GM18508 (cell line): ENCODE measurements around the gene DIS3L2.

ENCODE experiments used
- ATAC-seq: cut with Tn5 transposase; IDR thresholded peaks from one replicate; pipeline ENCODE4 v1.9.1; 2021; ENCODE audit warnings: moderate number of reproducible peaks; ENCODE audit not compliant: insufficient read depth, unreplicated experiment

The DIS3L2 gene

DNA sequence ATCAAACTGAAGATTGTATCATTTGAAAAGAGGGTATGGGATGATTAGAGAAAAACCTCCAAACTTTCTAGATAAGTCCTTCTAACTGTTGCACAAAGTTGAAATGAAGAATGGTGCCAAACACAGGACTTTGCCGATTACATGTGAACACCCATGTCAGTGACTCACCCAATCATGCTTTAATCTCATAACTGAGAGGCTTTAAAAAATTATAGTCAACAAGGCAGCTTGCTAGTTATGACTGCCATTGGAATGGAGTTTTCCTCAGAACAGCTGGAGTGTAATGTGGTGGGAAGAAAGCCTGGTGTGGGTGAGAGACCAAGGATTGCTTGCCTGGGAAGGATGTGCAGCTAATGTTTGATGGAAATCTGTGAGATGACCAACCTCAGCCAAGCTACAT lies 318.8 kb downstream of the DIS3L2 start:
- ATAC-seq, result no peak

DNA sequence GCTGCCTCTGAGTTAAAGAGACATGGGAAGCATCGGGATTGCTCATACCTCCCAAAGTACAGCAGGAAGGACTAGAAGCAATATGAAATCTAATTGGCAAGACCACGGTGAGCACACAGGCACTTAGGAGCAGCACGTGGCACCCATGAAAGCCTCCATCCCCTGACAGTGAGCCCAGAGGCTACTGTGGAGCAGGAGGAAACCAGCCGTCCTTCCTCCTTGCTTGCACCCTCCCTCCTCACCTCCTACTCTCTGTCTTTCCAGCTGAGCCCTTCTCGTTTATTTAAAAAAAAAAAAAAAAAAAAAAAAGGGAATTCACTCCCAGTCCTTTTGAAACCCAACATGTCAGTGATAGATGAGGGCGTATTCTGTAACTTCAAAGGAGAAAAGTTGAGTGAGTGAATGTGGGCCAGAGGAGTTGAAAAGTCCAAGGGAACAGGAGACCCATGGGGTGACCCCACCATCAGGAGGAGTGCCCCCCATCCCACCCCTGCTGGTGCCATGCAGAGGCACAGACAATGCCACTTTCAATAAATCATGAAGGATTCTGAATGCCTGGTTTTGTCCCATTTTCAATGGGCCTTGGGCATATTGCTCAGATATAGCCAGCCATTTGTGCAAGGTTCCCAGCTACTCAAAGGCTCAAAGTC lies 320.5 kb downstream of the DIS3L2 start:
- no peak for ATAC-seq

DNA sequence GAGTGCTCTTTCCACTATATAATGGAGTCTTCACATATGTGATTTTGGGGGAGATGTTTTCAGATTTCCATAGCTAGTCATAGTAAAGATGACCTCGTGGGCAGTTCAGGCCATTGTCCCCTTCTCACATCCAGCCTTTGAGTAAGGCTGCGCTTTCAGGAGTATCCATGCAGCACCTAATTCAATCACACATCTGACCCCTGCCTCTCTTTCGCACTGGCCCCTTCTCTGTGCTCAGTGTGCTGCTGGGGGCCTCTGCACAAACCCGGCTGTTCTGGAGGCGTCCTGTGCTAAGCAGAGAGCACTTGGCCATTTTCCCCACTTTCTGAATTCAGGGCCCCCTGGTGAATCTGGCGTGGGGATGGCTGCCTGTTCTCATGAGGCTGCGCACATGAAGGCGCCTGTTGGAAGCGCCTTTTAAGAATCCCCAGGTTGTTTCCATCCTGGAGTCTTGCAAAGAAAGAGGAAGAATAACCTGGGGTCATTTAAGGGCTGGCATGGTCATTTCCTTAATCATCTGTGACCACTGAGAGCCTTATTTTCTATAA lies 321.1 kb downstream of the DIS3L2 start:
- ATAC-seq, result no peak

DNA sequence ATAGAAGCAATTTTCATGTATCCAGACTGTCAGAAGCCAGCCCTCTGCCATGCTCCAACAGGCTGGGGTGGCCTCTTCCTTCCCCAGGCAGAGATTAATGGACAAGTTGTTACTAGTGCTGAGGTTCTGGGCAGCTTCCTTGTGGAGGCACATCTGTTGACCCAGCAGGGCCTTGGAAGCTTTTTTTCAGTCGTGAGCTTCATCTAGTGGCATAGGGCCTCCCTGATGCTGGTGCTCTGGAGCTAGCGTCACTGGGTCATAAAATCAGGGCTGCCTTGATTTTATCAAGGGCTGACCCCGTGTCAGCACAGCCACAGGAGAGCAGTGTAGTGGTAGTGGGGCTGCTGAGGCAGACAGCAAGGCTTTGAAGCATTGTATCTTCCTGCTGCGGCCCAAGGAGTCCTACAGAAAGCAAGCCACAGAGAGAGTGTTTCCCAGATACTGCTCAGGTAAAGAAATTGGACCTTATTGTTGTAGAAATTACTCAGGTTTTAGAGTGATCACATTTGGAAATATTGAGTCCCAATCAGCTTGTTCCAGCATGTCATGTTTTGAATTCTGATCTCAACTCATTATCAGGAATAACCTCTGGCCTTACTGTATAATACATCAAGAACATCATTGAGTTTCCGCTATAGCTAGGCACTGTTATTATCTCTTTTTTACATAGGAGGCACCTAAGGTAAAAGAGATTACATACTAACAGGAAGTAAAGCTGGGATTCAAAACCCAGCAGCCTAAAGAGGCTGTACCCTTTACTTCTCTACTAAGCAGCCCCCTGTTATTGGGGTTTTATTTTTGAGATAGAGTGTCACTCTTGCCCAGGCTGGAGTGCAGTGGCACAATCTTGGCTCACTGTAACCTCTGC lies 324.7 kb downstream of the DIS3L2 start:
- no peak for ATAC-seq

DNA sequence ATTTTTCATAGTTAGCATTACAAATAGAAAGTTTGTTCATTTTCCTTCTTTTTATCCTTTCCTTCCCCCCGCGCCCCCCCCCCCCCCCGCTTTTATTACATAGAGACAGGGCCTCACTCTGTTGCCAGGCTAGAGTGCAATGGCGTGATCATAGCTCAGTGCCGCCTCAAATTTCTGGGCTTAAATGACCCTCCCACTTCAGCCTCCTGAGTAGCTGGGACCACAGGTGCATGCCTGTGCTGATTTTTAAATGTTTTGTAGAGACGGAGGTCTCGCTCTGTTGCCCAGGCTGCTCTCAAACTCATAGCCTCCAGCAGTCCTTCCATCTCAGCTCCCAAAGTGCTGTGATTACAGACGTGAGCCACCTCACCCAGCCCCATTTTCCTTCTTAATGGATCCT lies 325.8 kb downstream of the DIS3L2 start:
- ATAC-seq, result no peak

DNA sequence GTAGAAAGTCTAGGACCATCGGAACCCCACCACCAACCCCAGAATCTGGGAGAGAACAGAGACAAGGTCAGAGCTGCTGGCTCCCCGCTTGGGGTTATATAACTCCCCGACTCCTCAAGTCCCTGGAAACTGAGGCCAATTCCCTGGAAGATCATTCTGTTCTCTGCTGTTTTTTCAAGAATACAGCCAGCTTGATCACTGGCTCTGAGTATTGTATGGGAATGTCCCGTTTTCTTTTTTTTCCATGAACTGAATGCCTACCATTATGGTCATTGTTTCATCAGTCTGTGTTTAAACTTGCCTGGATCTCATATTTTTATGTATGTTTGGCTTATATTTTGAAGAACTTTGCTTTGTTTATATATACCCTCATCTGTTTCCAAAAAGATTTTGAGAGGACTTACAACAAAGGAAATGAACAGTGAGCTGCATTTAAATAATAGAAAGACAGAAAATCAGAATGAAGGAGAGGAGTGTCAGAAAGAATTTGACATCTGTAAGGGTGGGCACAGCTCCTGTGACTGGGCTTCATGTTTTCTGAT lies 327.0 kb downstream of the DIS3L2 start:
- no peak for ATAC-seq

DNA sequence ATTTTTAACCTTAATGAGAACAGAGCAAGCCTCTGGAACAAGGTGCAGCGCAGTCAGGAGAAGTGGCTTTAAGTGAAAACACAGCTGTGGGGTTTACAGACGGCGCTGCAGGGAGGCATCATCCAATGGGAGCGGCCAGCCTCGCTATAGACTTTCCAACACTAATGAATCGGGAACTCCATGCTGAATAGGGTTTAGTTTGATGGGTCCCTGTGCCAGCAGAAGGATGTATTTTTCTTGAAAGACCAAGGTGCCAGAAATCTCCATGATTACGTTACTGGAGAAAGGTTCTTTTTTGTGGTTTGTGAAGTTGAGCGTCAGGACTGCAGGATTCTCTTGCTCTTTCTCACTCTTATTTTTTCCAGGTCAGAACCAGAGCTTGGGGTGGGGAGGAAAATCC lies 329.2 kb downstream of the DIS3L2 start:
- no peak for ATAC-seq

DNA sequence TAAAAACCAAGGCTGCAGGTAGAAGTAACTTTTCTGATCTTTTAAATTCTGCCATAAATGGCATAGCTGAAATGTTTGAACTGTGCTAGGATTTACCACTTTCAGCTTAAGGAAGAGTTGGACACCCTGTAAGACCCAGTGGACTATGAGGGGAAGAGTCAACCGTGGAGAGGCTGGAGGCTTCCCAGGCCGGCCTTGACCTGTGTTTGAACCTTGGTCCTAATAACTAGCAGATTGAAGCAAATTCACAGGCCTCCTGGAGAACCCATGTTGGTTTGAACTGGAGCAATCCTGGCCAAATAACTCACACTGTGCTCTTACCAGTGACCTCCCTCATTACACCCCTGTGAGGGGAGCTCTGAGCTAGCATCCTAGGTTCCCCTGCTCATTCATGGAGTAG lies 329.8 kb downstream of the DIS3L2 start:
- ATAC-seq, result no peak

DNA sequence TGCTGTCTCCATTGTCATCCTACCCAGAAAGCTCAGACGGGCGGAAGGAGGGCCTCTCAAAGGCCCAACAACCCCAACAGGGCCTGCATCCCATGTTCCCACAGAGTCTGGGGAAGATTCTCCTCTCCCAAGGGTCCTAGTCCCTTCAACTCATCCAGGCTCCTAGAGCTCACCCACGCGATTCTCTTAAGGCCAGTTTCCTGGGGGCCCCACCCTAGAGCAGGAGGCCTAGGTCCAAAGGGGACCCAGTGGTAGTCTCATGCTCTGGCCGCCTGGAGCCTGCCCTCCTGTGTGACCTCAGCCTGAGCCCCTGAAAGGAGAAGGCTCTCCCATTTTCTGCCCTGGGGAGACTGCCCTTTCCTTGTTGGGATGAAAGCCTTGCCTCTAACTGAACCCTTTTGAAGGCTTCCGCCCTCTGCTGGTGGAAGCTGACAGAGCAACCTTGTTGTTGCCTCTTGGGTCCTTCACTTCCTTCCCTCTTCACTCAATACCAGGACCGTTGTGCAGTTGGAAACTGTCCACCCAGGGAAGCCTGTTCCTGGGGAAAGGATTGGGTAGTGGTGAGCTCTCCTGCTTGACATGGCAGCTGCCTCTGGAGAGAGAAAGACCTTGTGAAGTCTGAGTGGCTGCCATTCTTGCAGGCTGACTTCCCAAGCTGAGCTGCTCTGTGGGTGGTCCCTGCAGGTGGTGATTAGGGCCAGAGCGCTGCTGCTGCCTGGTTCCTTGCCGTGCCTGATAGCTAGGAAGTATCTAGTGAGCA lies 331.1 kb downstream of the DIS3L2 start:
- ATAC-seq, result no peak

DNA sequence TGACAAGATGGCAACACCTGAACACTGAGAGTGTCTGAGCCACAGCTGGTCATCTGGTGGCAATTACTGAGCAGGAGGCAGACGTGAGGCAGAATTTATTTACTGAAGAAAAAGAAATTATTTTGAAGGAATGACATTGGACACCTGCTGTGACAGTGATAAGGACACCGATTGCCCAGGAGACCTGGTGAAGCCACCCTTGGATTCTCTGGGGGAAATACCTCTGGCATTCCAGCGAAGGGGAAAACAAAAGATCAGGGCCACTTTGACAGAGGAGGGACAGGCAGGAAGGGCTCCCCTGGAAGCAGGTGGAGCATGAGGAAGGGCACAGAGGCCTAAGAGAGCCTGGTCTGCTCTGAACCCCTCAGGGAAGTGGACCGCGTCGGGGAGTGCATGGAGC lies 331.7 kb downstream of the DIS3L2 start:
- no peak for ATAC-seq

DNA sequence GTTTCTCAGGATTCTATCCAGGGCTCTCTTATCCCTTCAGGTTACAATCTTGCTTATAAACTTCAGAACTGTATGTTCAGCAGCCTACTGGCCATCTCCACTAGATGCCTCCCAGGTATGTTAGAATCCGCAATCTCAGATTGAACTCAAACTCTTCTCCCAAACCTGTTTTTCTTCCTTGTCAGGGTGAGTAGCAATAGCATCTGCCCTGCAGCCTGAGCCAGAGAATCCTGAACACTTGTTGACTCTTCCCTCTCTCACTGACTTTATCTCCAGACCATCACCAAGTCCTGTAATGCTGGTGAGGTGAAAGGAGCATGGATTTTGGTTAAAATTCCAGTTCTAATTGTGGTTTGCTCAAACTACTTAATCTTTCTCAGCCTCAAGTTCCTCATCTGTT lies 334.5 kb downstream of the DIS3L2 start:
- ATAC-seq, result no peak

DNA sequence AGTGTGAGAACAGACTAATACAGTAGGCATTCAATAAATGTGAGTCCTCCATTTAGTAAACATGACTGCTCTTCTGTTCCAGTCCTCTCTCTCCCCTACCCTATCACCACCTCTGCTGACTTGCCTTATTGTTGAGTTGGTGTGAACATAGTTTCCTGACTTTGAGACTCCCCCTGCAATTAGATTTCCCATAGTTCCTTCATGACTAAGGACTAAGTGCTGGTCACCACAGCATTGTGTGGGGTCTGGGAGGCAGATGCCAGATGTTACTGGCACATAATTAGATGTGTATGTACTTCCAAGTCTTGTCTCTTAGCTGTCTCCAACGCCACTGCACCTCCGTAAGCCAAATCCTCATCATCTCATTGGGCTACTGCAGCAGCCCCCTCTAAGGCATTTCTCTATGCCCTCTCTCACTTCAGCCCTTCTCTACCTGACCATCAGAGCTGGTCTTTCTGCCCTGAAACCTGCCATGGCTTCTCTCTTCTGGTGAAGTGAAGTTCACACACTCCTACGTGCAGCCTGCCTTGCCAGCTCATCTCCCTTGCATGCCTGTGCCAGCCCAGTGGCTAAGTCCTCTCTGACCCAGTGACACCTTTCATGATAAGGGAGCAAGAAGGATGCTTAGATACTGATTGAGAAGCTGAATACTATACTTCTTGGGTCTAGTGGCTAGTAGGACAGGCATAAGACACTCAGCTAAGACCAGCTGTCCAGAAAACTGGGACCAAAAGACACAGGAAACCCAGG lies 335.4 kb downstream of the DIS3L2 start:
- ATAC-seq, result no peak

DNA sequence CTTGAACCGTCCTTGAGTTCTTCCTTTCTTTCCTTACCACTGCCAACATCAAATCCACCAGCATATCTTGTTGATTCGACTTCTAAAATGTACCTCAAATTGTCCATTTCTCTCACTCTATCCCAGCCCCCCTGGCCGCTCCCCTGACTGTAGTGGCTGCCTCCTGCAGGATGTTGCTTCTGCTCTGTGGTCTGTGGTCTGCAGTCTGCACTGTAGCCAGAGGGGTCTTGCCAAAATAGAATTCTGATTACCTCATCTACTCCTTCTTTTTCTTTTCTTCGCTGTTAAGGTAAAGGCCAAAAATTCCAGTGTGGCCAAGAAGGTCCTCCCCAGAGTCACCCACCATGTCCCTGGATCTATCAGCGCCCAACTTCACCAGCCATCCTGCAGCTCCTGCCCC lies 337.6 kb downstream of the DIS3L2 start:
- no peak for ATAC-seq

DNA sequence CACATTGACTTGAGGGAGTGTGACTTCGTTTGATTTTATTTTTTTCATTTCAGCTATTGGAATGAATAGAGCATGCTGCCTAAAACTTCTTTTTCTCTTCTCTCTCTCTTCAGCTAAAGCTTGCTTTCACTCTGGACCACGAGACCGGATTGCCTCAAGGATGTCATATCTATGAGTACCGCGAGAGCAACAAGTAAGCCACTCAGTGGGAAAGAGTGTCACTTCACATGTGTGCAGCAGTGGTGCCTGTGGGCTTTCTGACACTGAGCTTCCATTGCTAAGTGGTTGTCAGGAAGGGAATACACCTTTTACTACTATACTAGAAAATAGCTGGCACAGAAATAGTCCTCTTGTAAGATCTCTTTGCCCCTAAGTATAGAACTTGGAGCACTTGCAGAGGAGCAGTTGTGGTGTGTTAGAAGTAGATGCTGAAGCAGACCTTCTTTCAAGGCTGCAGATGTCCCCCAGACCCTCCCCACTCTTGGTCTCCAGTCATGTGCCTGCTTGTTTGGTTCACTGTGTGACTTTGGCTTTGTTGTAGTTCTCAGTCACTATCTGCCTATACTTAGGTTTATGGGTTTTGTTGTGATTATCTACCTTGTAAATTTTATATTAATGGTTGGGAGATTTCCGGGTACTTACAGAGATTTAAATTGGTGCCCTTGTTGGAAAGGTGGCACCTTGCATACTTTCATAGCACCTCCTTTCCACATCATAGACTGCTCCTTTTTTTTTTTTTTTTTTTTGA lies 338.6 kb downstream of the DIS3L2 start:
- no peak for ATAC-seq

DNA sequence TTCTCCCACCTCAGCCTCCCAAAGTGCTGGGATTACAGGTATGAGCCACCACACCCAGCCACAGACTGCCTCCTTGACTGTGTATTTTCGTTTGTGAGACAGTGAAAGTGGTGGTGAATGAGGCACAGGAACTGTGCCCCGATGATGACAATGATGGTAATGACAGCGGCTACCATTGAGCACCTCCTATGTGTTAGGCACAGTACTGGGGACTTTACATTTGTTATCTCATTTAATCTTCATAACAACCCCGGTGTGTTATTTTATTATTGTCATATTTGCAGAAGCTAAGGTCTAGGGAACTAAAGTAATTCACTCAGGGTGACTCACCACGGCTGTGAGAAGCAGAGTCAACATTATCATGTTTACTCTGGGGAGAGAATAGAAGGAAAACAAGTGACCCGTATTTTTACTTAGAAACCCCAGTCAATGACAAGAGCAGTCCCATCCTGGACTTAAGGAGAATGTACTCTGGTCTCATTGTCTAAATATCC lies 339.4 kb downstream of the DIS3L2 start:
- ATAC-seq, result no peak

DNA sequence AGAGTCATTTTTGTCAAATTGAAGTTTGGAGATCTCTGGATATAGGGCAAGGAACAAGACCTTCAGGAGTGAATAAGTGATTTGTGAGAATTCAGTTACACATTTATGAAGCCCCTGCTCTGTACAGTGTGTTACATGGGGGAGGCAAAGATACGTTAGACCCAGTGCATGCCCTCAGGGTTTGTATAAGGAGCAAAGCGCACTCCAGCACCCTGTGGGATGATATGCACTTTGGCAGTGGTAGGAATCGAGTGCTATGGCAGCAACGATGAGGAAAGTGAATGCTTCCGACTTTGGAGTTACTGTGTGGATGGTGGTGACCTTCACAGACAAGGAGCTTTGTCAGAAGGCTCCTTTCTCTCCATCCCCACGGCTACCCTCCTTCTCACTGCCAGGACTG lies 342.7 kb downstream of the DIS3L2 start:
- ATAC-seq, result no peak

DNA sequence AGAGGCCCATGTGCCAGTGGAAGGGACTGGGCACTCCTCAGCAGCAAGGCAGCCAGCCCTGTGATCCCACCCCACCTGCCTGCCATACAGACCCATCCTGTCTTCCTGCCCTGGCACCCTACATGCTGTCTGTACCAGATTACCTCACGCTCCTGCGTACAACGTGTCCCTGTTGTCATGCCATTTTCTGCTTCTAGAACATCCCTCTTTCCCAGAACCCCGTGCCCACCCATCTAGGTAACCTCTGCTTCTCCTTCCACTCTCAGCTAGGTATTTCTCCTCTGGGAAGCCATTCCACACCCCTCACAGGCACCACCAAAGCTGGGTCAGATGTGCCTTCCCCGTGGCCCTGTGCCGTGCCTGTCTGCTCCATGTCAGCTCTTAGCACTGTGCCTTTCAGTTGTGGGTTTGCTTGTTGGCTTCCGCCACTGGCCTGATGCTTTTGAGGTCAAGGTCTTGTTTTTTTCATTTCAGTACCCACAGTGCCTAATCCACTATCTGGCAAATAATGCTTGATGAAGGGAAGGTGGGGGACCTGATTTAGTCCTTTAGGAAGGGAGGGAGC lies 345.3 kb downstream of the DIS3L2 start:
- ATAC-seq, result no peak

DNA sequence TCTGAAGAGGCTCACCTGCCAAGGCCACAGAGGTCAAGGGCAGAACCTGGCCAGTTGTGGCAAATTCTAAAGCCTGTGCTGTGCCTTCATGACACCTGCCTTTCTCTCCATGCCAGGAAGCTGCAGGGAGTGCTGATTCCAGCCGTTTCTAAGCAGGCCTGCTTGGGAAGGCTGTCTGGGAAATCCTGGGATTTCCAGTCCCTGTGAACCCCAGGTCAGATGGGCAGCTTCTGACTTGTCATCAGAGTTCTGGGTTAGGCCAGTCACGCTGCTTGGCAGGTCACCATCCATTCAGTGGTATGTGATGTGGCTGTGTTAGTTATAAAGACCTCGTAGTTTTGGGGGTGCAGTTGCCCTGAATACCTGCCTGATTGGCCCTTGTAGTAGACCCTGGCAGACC lies 346.3 kb downstream of the DIS3L2 start:
- ATAC-seq, result no peak

DNA sequence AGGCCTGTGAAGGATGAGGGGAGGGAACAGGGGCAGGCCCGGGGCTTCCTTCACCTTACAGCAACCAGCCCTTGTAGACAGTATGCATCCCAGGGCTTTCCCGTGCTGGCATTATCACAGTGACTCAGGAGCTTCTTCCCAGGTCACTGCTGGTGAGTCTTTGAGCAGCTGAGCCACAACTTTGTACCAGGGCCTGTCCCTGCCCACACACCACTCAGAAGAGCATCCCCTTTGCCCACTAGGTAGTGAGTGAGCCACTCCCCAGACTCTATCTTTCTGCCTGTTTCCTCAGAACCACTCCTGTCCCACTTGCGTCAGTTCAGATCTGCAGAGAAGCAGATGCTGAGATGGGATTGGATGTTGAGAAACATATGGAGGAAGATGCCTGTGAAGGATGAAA lies 347.5 kb downstream of the DIS3L2 start:
- no peak for ATAC-seq
